ENCODE data around the gene HOXA4.

Gene HOXA4

GRCh38 chr7:27128776-27129728, 1.5 kb downstream of the HOXA4 start:
- no peak for DNase-seq

GRCh38 chr7:27128034-27128433, 2.5 kb downstream of the HOXA4 start:
- DNase-seq = no peak

GRCh38 chr7:27126596-27127327, 3.8 kb downstream of the HOXA4 start:
- no peak for DNase-seq

DNA sequence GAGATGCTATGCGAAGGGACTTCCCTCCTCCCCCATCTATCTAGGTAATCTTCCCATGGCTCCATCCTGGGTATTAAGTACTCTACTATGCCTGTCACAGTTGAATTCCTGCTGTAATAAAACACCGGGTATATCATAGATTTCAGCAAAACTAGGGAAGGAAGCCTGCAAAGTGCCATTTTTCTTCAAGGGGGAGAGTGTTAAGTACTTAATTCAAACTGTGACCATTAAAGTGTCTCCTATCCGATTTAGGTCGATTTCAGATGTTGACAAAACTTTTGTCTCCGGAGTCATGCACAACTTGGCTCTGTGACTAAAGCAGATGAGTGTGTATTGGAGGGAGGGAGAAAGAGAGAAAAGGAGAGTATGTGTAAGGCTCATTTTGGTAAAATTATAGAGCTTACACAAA, 4.6 kb downstream of the HOXA4 start:
- no peak for DNase-seq

- DNase-seq = no peak
Observed at GRCh38 chr7:27124902-27125689, 5.5 kb downstream of the HOXA4 start.

DNA sequence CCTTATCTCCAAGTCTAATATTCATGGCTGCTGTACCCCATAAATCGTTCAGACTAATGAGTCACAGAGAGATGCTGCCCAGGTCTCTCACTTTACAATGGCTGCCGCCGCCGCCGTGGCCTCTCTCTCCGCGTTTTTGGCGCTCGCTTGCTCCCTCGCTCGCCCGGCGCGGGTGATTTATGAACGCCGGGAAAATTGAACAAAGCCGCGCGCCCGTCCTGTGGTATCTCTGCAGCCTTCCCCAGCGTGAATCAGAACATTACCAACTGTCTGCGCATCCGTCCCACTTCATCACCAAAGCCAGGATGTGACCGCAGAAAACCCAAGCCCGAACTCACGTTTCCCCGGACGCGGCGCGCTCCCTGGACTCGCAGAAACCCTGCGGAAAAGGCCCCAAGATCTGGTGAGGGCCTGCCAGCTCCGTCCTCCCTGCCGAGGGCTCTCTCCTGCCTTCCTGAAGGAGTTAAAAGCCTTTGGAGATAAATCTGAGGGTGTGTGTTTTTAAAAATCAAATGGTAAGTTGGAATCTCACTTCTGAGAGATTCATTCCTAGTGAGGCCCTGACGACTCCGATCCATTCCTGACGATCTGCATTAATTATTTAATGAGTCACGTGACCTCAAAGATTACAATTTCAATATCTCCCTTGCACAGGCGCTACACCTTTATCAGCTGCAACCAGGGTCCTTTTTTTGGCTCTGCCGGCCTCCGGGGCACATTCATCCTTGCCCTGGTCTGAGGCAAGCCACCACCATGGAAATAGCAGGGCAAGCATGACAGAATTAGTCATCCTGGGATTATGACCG, 6.3 kb downstream of the HOXA4 start:
- no peak for DNase-seq

DNA sequence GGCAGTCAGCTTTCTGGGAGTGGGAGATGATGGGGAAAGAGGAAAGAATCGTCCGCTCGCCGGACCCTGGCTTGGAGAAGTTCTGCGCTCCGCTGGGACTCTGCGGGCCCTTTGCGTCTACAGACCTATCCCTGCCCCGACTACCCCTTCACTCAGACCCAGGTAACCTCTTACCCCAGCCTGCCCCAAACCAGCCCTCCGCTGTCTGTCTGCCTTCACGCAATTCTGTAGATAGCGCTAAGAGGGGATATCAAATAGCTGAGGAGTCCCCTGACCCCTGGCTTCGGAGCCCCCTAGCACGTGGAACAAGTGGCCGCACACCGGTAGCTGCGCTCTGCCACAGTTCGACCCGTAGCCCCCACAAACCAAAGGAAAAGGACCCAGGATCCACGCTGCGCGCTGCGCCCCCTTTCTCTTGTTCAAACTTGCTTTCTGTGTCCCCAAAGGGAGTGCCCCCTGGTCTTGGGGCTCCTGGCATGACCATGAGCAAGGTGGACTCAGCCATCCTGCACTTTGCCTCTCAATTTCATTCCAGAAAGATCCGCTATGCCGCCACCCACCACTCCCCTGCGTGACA, 7.0 kb downstream of the HOXA4 start:
- DNase-seq = no peak

GRCh38 chr7:27123007-27123476, 7.5 kb downstream of the HOXA4 start:
- DNase-seq = no peak

- no peak for DNase-seq
Observed at GRCh38 chr7:27122077-27122910, 8.3 kb downstream of the HOXA4 start.

DNA sequence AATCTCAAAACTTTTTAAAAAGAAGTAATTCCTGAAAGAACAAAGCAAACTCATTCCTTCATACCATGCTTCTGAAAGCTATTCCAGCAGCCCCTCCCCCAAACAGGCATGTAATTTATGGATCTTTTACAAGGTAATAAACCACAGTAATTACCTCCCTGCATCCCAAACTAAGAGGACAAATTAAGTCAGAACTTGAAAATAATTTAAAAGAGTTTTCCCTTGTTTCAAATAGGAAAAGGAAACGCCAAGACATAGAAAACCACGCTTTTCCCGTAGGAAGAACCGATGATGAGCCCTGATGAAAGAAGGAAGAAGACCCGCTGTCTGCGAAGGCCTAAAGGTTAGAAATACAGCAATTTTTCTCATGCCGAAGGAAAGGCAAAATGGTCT, 8.9 kb downstream of the HOXA4 start:
- no peak for DNase-seq

GRCh38 chr7:27119412-27119911, 11.1 kb downstream of the HOXA4 start:
- DNase-seq = no peak

GRCh38 chr7:27118580-27118979, 12.0 kb downstream of the HOXA4 start:
- no peak for DNase-seq

DNA sequence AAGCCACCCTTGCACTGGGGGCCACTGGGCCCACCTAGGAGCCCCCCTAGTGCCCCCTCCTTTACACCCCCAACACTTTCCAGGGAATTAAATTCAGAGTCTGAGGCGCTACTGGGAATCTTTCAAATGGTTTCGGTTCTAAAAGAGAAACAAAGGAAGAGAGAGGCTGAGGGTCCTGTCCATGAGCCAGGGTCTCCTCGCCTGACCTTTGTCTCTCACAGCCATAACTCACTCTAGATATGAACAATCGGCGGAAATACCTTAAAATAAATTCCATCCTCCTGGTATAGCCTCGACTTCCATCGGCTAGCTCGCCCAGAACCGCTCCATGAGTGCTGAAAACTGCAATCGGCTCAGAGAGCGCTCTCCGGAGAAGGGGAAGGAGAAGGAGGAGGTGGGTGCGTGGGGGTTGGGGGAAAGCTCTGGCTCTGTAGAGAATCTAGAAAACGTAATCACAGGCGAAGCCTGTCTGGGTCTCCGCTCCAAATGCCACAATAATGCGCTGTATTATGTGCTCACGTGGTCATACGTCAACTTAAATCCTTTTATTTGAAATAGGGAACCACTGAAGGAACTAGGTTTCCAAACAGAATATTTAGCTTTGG, 12.6 kb downstream of the HOXA4 start:
- DNase-seq = no peak

GRCh38 chr7:27116962-27117886, 13.3 kb downstream of the HOXA4 start:
- no peak for DNase-seq

GRCh38 chr7:27116031-27116961, 14.3 kb downstream of the HOXA4 start:
- no peak for DNase-seq

DNA sequence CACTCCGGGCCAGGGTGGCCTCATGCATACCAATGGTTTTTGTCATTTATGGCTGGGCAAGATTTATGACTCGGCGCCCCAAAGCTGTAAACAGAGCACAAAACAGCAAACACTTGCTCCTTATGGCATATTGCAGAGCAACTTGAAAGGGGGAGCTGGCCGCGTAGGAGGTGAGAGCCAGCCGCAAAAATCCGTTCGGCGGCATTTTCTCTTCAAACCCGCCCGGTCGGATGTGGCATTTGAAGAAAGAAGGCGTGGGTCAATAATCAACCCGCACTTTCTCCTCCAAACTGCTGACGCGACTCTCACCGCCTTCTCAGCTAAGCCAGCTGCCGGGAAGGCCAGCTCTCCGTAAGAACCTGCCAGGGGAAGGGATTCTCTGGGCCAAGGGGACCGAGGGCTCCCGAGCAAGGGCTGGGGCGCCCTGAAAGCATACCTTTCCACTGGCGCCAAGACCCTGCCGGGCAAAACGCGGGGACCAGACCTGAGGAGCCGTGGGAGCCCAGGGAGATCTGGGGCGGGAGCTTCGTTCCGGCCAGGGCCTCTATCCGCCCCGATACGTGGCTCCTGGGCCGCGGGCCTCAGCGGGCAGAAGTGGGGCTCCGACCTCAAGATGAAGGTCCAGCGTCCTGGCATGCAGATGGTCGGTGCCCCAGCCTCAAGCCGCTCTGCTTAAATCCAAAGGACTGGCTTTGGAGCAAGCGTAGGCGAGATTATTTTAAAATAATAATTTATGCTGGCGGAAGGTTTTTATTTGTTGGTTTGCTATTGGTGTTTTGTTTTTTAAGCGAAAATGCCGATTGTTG, 15.1 kb downstream of the HOXA4 start:
- no peak for DNase-seq

DNA sequence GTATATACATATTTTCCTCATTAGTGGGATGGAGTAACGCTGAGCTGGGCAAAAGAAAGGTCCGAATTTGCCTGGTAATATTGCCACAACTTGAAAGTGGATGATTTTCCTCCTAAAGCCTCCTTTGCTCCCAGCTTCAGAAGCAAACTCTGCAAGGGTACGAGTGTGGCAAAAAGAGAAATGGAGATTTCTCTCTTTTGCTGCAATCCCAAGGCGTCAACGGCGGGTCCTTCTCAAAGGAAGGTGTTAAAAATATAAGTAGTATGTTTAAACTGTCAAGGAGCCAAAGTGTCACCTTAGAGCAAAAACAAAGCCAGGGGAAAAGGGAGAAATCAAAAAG, 15.7 kb downstream of the HOXA4 start:
- DNase-seq = no peak
